Mucosa of descending colon (tissue), 3 donors: ENCODE measurements around the gene SDF2L1. TPM values are rescaled to one million over a fixed set of nuclear protein-coding genes. Genes with fewer than 3 reads are reported as not detected.
A peak's percentile ranks its signal among the peaks of the same experiment; 100 is the strongest.
"Not testable (repeated sequence)": the region's sequence is repeated elsewhere in the genome, so short reads cannot be mapped to it uniquely, and the experiment has no call there.

Experiments
- ATAC-seq: fragments of 200-7000 bp; cut with Tn5 transposase; one replicate; pipeline ENCODE4 v1.9.1; 2020; ENCODE audit warnings: mild to moderate bottlenecking, moderate library complexity
- DNase-seq, 3 donors: peaks; one replicate each; pipeline ENCODE4 v3.0.0-alpha.2; 2020
- H3K36me3 ChIP-seq: fragments of 200-600 bp; one replicate; pipeline ENCODE4 v1.8.0; 2021; ENCODE audit warnings: low read depth, mild to moderate bottlenecking
- H3K4me1 ChIP-seq: fragments of 200-600 bp; one replicate; pipeline ENCODE4 v1.8.0; 2021; ENCODE audit warnings: low read depth, mild to moderate bottlenecking
- H3K4me3 ChIP-seq: fragments of 200-600 bp; one replicate; pipeline ENCODE4 v1.8.0; 2021; ENCODE audit warnings: mild to moderate bottlenecking
- H3K9me3 ChIP-seq: fragments of 200-600 bp; one replicate; pipeline ENCODE4 v1.8.0; 2021; ENCODE audit warnings: mild to moderate bottlenecking
- CTCF ChIP-seq: fragments of 200-600 bp; IDR thresholded peaks from one replicate; pipeline ENCODE4 v1.8.0; 2022; ENCODE audit warnings: antibody characterized with exemption, mild to moderate bottlenecking
- intact Hi-C, 2 donors: fragments of 100-400 bp; cut with DNase I in 1 of 2; cut with micrococcal nuclease in 1 of 2; formaldehyde crosslinking; loops; one replicate each; pipeline versions ENCODE4 v1.11.0 to v1.11.1; 2022; cut with DNase I, micrococcal nuclease
- total RNA-seq, 3 donors: library from RNA; stranded (reverse); fragmentation: NEBNext Ultra II Directional in 2 of 3; extraction: Animal tissue kit (Norgen Biotek cat#: 25700) in 2 of 3; gene quantifications; one replicate each; pipeline versions ENCODE4 v1.2.1 to v1.2.4, GENCODE V29; 2021 to 2023
- donor health status: DM: no; HTN: no; CAD: no; lungs with moderate emphysema.
- donor health status: DM: no; HTN: no; CAD: no.
- donor health status: DM: no; HTN: yes; CAD: no.

Gene SDF2L1
- total RNA-seq, 3 donors from 2014 or later: 25.8 to 48.8 (median 28.0) TPM

- DNase-seq (no peak), ATAC-seq (no peak)
- Histone ChIP-seq H3K4me3 (no peak overlapping the region), H3K9me3 (no peaks in the 10 kb centered on the region), H3K36me3 (no peaks in the 10 kb centered on the region), H3K4me1 (peaks cover 8% of the 10 kb centered on the region)
- TF ChIP-seq CTCF: no peak
- intact Hi-C loops: no loop called here
Measured at GRCh38 chr22:21606775-21607174, 35.3 kb upstream of the SDF2L1 start.

GRCh38 chr22:21609556-21610157 is 32.4 kb upstream of the SDF2L1 start:
- H3K4me1 ChIP-seq, H3K4me3 ChIP-seq, ATAC-seq, DNase-seq, H3K36me3 ChIP-seq, H3K9me3 ChIP-seq, intact Hi-C loops: not testable (repeated sequence)

- Histone ChIP-seq H3K36me3 (no peaks in the 10 kb centered on the region), H3K4me3 (no peak overlapping the region), H3K4me1 (peaks cover 5% of the 10 kb centered on the region), H3K9me3 (no peaks in the 10 kb centered on the region)
- intact Hi-C loops: no loop called here
- TF ChIP-seq CTCF: no peak
- no peak for DNase-seq
- ATAC-seq: no peak
Measured at GRCh38 chr22:21611210-21611977, 30.7 kb upstream of the SDF2L1 start.

GRCh38 chr22:21612858-21613257 is 29.2 kb upstream of the SDF2L1 start:
- H3K9me3 ChIP-seq: no peaks in the 10 kb centered on the region
- no peak for TF ChIP-seq CTCF
- peak; percentile 65 for ATAC-seq
- H3K36me3 ChIP-seq: no peaks in the 10 kb centered on the region
- no peak for DNase-seq
- H3K4me3 ChIP-seq: no peak overlapping the region
- peaks cover 5% of the 10 kb centered on the region for H3K4me1 ChIP-seq
- intact Hi-C loops: no loop called here

- no peak for TF ChIP-seq CTCF
- H3K4me3 ChIP-seq: no peak overlapping the region
- no peaks in the 10 kb centered on the region for H3K36me3 ChIP-seq
- H3K4me1 ChIP-seq: peaks cover 5% of the 10 kb centered on the region
- DNase-seq (no peak), ATAC-seq (no peak)
- no peaks in the 10 kb centered on the region for H3K9me3 ChIP-seq
- intact Hi-C loops: no loop called here
Measured at GRCh38 chr22:21613553-21614233, 28.4 kb upstream of the SDF2L1 start.

- H3K36me3 ChIP-seq: no peaks in the 10 kb centered on the region
- intact Hi-C loops: no loop called here
- peak; percentile 43 for ATAC-seq
Measured at GRCh38 chr22:21615731-21616130, 26.4 kb upstream of the SDF2L1 start.

GRCh38 chr22:21617337-21617736 is 24.8 kb upstream of the SDF2L1 start:
- DNase-seq, ATAC-seq, H3K4me1 ChIP-seq, H3K9me3 ChIP-seq, intact Hi-C loops, H3K36me3 ChIP-seq, H3K4me3 ChIP-seq: not testable (repeated sequence)

More at GRCh38 chr22:21615731-21616130, 26.4 kb upstream of the SDF2L1 start:
- no peak overlapping the region for H3K4me3 ChIP-seq
- peaks cover 5% of the 10 kb centered on the region for H3K4me1 ChIP-seq
- H3K9me3 ChIP-seq: no peaks in the 10 kb centered on the region
- no peak for DNase-seq
- no peak for TF ChIP-seq CTCF
